MM.1S (cell line): ENCODE results near the gene NALCN.

Experiments used
- CTCF ChIP-seq: fragments of 300-600 bp; sonication (generic); IDR thresholded peaks from 2 replicates; pipeline ENCODE4 v1.5.1; 2016; ENCODE audit warnings: antibody characterized with exemption, low read length, mixed read lengths
- EZH2 ChIP-seq: fragments of 300-600 bp; sonication (generic); optimal IDR thresholded peaks from 2 replicates; pipeline ENCODE3; 2017; ENCODE audit warnings: low read depth, mild to moderate bottlenecking, antibody characterized with exemption, low read length, mixed read lengths
- EZH2phosphoT487 ChIP-seq: fragments of 300-600 bp; sonication (generic); IDR thresholded peaks from 2 replicates; pipeline ENCODE4 v1.6.1; 2018; ENCODE audit warnings: antibody characterized with exemption, low read length

GRCh38 chr13:101393140-101393539 lies 23.2 kb downstream of the NALCN start:
- TF ChIP-seq CTCF (no peak), EZH2 (no peak), EZH2phosphoT487 (no peak)
